Measurements from ENCODE around the gene SSTR3.

SSTR3 gene

GRCh38 chr22:37167176-37167980 is 44.9 kb downstream of the SSTR3 start:
- DNase-seq (ENCODE audit: low read depth) = no peak

- DNase-seq (ENCODE audit: low read depth) = peak; percentile 66
Observed at GRCh38 chr22:37166675-37167066, 45.6 kb downstream of the SSTR3 start.

- no peak for DNase-seq (ENCODE audit: low read depth)
Observed at GRCh38 chr22:37165940-37166674, 46.2 kb downstream of the SSTR3 start.

- no peak for DNase-seq (ENCODE audit: low read depth)
Observed at GRCh38 chr22:37165066-37165465, 47.2 kb downstream of the SSTR3 start.

- DNase-seq (ENCODE audit: low read depth) = no peak
Observed at GRCh38 chr22:37164505-37164887, 47.8 kb downstream of the SSTR3 start.

- DNase-seq (ENCODE audit: low read depth) = no peak
Observed at GRCh38 chr22:37163575-37164504, 48.4 kb downstream of the SSTR3 start.

- no peak for DNase-seq (ENCODE audit: low read depth)
Observed at GRCh38 chr22:37163096-37163489, 49.2 kb downstream of the SSTR3 start.

- DNase-seq (ENCODE audit: low read depth) = no peak
Observed at GRCh38 chr22:37162221-37163095, 49.8 kb downstream of the SSTR3 start.

- DNase-seq (ENCODE audit: low read depth) = no peak
Observed at GRCh38 chr22:37161443-37161842, 50.8 kb downstream of the SSTR3 start.

- DNase-seq (ENCODE audit: low read depth) = no peak
Observed at GRCh38 chr22:37160027-37160426, 52.2 kb downstream of the SSTR3 start.

- DNase-seq (ENCODE audit: low read depth) = no peak
Observed at GRCh38 chr22:37158963-37159290, 53.4 kb downstream of the SSTR3 start.

- DNase-seq (ENCODE audit: low read depth) = no peak
Observed at GRCh38 chr22:37157516-37158285, 54.6 kb downstream of the SSTR3 start.

GRCh38 chr22:37156686-37157435 is 55.4 kb downstream of the SSTR3 start:
- no peak for DNase-seq (ENCODE audit: low read depth)

GRCh38 chr22:37155971-37156370 is 56.3 kb downstream of the SSTR3 start:
- DNase-seq (ENCODE audit: low read depth) = no peak

GRCh38 chr22:37154925-37155712 is 57.2 kb downstream of the SSTR3 start:
- no peak for DNase-seq (ENCODE audit: low read depth)

Data from fibroblast of gingiva (primary cell).